Activated T-cell treated with anti-CD3 and anti-CD28 coated beads, Interleukin-2, amount 50 U/mL, for 48 hours (primary cell): ENCODE data around the gene RAB12.
"Not testable (repeated sequence)": the region's sequence is repeated elsewhere in the genome, so short reads cannot be mapped to it uniquely, and the experiment has no call there.

Experiments
- DNase-seq, 2 experiments: peaks; one replicate each; pipeline ENCODE4 v3.0.0-alpha.2; 2020

Gene RAB12

GRCh38 chr18:8608795-8609658 is at the start of gene RAB12:
Gene RAB12, plus strand, starts transcription at chr18:8609437. Its CDS starts 3 bp downstream, at chr18:8609440.
- peak; percentile 83 to 91 for DNase-seq

- no peak for DNase-seq
These were observed 49.5 kb upstream of the RAB12 start for GRCh38 chr18:8559612-8560186.

- no peak for DNase-seq
These were observed 47.9 kb upstream of the RAB12 start for GRCh38 chr18:8561123-8561910.

GRCh38 chr18:8562070-8562469 is 47.2 kb upstream of the RAB12 start:
- DNase-seq, result no peak

- DNase-seq, result no peak
These were observed 46.3 kb upstream of the RAB12 start for GRCh38 chr18:8562919-8563318.

GRCh38 chr18:8571399-8571798 is 37.8 kb upstream of the RAB12 start:
- DNase-seq, result no peak

GRCh38 chr18:8573766-8574165 is 35.5 kb upstream of the RAB12 start:
- not testable (repeated sequence) for DNase-seq

GRCh38 chr18:8584798-8585197 is 24.4 kb upstream of the RAB12 start:
- no peak for DNase-seq

- DNase-seq, result no peak
These were observed 22.3 kb upstream of the RAB12 start for GRCh38 chr18:8586941-8587340.

GRCh38 chr18:8595445-8595844 is 13.8 kb upstream of the RAB12 start:
- DNase-seq, result no peak

GRCh38 chr18:8601277-8602032 is 7.8 kb upstream of the RAB12 start:
- DNase-seq, result no peak

- DNase-seq, result no peak
These were observed 7.2 kb upstream of the RAB12 start for GRCh38 chr18:8602040-8602439.

- DNase-seq, result no peak
These were observed 6.7 kb upstream of the RAB12 start for GRCh38 chr18:8602557-8602956.

- no peak for DNase-seq
These were observed 5.3 kb upstream of the RAB12 start for GRCh38 chr18:8603663-8604520.

GRCh38 chr18:8605974-8606373 is 3.3 kb upstream of the RAB12 start:
- DNase-seq, result no peak

- DNase-seq, result no peak
These were observed 1.2 kb upstream of the RAB12 start for GRCh38 chr18:8607776-8608742.

GRCh38 chr18:8609659-8610458 is 622 bp downstream of the RAB12 start:
- peak; percentile 32 to 45 for DNase-seq

GRCh38 chr18:8610459-8610851 is 1.2 kb downstream of the RAB12 start:
- peak in 1 of 2 experiments; percentile 40 for DNase-seq

- no peak for DNase-seq
These were observed 2.8 kb downstream of the RAB12 start for GRCh38 chr18:8611916-8612576.
